Stimulated activated CD8-positive, alpha-beta memory T cell treated with anti-CD3 and anti-CD28 coated beads, Interleukin-15, amount 100 ng/mL, for 1 hour (primary cell): Measurements from ENCODE around the gene EFCAB5.
A peak's percentile ranks its signal among the peaks of the same experiment; 100 is the strongest.
"Not testable (repeated sequence)": the region's sequence is repeated elsewhere in the genome, so short reads cannot be mapped to it uniquely, and the experiment has no call there.

Experiments
- DNase-seq: peaks from one replicate; pipeline ENCODE4 v3.0.0-alpha.2; 2020; ENCODE audit warnings: low read depth

Gene EFCAB5

GRCh38 chr17:29941334-29941733 lies at the start of gene EFCAB5:
Gene EFCAB5 (plus strand): TSS chr17:29941634. CDS start chr17:29941797, 163 bp downstream.
- no peak for DNase-seq

- DNase-seq, result no peak
Measured at GRCh38 chr17:29892201-29892600, 49.2 kb upstream of the EFCAB5 start.

GRCh38 chr17:29897136-29897535 lies 44.3 kb upstream of the EFCAB5 start:
- not testable (repeated sequence) for DNase-seq

GRCh38 chr17:29903471-29903870 lies 38.0 kb upstream of the EFCAB5 start:
- no peak for DNase-seq

GRCh38 chr17:29905086-29905878 lies 36.2 kb upstream of the EFCAB5 start:
- DNase-seq, result no peak

GRCh38 chr17:29905879-29906167 lies 35.6 kb upstream of the EFCAB5 start:
- no peak for DNase-seq

- DNase-seq, result no peak
Measured at GRCh38 chr17:29906969-29907368, 34.5 kb upstream of the EFCAB5 start.

- DNase-seq, result no peak
Measured at GRCh38 chr17:29909236-29910003, 32.0 kb upstream of the EFCAB5 start.

GRCh38 chr17:29911641-29912177 lies 29.7 kb upstream of the EFCAB5 start:
- DNase-seq, result no peak

GRCh38 chr17:29914819-29915537 lies 26.5 kb upstream of the EFCAB5 start:
- no peak for DNase-seq

GRCh38 chr17:29918016-29918415 lies 23.4 kb upstream of the EFCAB5 start:
- DNase-seq, result no peak

GRCh38 chr17:29918922-29919856 lies 22.2 kb upstream of the EFCAB5 start:
- no peak for DNase-seq

GRCh38 chr17:29924786-29925185 lies 16.6 kb upstream of the EFCAB5 start:
- no peak for DNase-seq

GRCh38 chr17:29927546-29927945 lies 13.9 kb upstream of the EFCAB5 start:
- no peak for DNase-seq

GRCh38 chr17:29929006-29929532 lies 12.4 kb upstream of the EFCAB5 start:
- DNase-seq, result no peak

- DNase-seq, result peak; percentile 71
Measured at GRCh38 chr17:29929533-29930408, 11.7 kb upstream of the EFCAB5 start, which contains the start of gene SSH2. Gene SSH2 (minus strand): TSS chr17:29930228. CDS start chr17:29930000, 228 bp downstream.

GRCh38 chr17:29930409-29931010 lies 10.9 kb upstream of the EFCAB5 start:
- no peak for DNase-seq

GRCh38 chr17:29931231-29931932 lies 10.1 kb upstream of the EFCAB5 start:
- DNase-seq, result peak; percentile 37

- DNase-seq, result no peak
Measured at GRCh38 chr17:29933379-29933778, 8.1 kb upstream of the EFCAB5 start.
